Activated naive CD4-positive, alpha-beta T cell treated with anti-CD3 and anti-CD28 coated beads for 36 hours (primary cell): ENCODE data around the gene NKD1. TPM values are rescaled to one million over a fixed set of nuclear protein-coding genes. Genes with fewer than 3 reads are reported as not detected.
A peak's percentile ranks its signal among the peaks of the same experiment; 100 is the strongest.

Experiments used
- CTCF ChIA-PET: fragments of 350-600 bp; sonication (Branson Sonifier 250); formaldehyde crosslinking; loops from one replicate; lab custom pipeline; 2021; ENCODE audit warnings: antibody characterized with exemption; lab: Charles Lee
- DNase-seq: peaks from one replicate; pipeline ENCODE4 v3.0.0-alpha.2; 2020
- H3K27ac Mint-ChIP-seq: one replicate; pipeline ENCODE4 v1.8.0; 2021; ENCODE audit warnings: mild to moderate bottlenecking, mixed read lengths
- H3K27me3 Mint-ChIP-seq: one replicate; pipeline ENCODE4 v1.8.0; 2021; ENCODE audit warnings: low read depth, mixed read lengths
- H3K36me3 Mint-ChIP-seq: one replicate; pipeline ENCODE4 v1.8.0; 2021; ENCODE audit warnings: low read depth, mixed read lengths
- H3K4me1 Mint-ChIP-seq: one replicate; pipeline ENCODE4 v1.8.0; 2021; ENCODE audit warnings: low read depth, mixed read lengths
- H3K4me3 Mint-ChIP-seq: one replicate; pipeline ENCODE4 v1.8.0; 2021; ENCODE audit warnings: mild to moderate bottlenecking, moderate library complexity, mixed read lengths
- H3K9me3 Mint-ChIP-seq: one replicate; pipeline ENCODE4 v1.8.0; 2021; ENCODE audit warnings: mixed read lengths
- intact Hi-C: fragments of 100-400 bp; cut with micrococcal nuclease; formaldehyde crosslinking; loops from one replicate; pipeline ENCODE4 v1.15.1; 2023
- total RNA-seq, 2 experiments: library from RNA; stranded (reverse); gene quantifications; one replicate each; pipeline ENCODE4 v1.2.3, GENCODE V29; 2021

The NKD1 gene
- total RNA-seq, 2 experiments from 2014 or later = 2.6 to 3.2 TPM

DNA sequence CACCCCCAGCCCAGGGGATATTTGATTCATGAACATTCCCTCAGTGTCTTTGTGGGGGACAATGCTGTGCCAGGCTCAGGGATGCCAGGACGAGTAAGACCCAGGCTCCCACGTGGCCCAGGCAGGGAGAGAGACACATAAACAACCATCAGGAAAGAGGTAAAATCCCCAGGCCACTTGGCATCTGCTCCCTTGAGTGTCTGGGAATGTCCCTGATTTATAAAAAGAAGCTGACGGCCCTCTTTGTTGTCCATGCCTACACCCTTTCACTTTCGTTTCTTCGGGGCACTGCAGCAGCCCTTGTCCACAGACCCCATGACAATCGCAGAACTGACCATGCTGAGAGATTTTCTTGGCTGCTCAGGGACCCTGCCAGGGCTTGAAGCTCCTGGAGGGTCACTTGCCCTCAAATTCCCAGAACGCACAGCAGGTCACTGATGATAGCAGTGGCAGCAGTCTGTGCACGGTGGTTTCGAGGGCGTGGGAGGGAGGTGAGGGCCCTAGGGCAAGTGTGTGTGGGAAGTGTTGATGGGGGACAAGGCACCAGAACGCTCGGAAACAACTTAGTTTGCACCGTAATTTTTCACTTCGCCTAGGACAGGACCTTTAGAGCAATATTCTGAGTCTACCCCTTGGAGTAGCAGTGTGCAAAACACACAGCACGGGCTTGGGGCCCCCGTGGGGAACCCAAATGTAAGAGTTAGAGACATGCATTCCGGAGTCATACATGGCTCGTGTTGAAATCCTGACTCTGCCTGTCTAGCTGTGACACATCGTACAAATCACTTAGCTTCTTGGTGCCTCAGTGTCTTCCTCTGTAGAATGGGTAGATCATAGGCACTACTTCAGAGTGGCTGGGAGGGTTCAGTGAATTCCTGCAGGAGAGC, 149.9 kb downstream of the NKD1 start:
- Mint-ChIP-seq H3K27me3 (no peaks in the 10 kb centered on the region), H3K27ac (peak overlapping the region; percentile 79), H3K4me1 (peaks cover 64% of the 10 kb centered on the region), H3K9me3 (no peaks in the 10 kb centered on the region), H3K4me3 (peak overlapping the region; percentile 59), H3K36me3 (no peaks in the 10 kb centered on the region)
- peak; percentile 46 for DNase-seq
- intact Hi-C loops = no loop called here
- CTCF ChIA-PET = interaction anchor here (0.5 to 2.1 kb wide), 6 partner anchors 13 to 416 kb away, joined by 3 to 7 read pairs (median 5); partner anchors contain the start of gene SNX20

Other genes starting within 250 kb of the NKD1 start
- 100 to 1,000 TPM in 1 of 2 experiments, 10 to 100 TPM in 1; 96.7 to 101 TPM for gene BRD7, start 179.4 kb upstream of the NKD1 start, total RNA-seq
- 10 to 100 TPM; 29.6 to 30.3 TPM for gene SNX20, start 132.9 kb downstream of the NKD1 start, total RNA-seq
- gene NOD2, start 145.2 kb downstream of the NKD1 start, total RNA-seq = 1 to 10 TPM; 1.2 to 1.7 TPM
- 10 to 100 TPM; 70.8 to 71.9 TPM for gene CYLD, start 193.7 kb downstream of the NKD1 start, total RNA-seq